Panc1 (cell line): ENCODE measurements around the gene ZNF771. TPM values are rescaled to one million over a fixed set of nuclear protein-coding genes. Genes with fewer than 3 reads are reported as not detected.

Experiments
- ATAC-seq: fragments of 200-7000 bp; cut with Tn5 transposase; 2 replicates; pipeline ENCODE4 v1.9.1; 2020; ENCODE audit warnings: mild to moderate bottlenecking, moderate library complexity
- BruUV-seq: library from RNA; stranded (reverse); fragments of 400-500 nt; replicated peaks from 2 replicates; lab custom pipeline; 2021; lab: Mats Ljungman, UMichigan
- CTCF ChIA-PET: fragments of 300-600 bp; sonication (Branson Sonifier 250); formaldehyde crosslinking; loops from one replicate; lab custom pipeline; 2022; ENCODE audit warnings: antibody characterized with exemption; lab: Charles Lee
- POLR2A ChIA-PET: fragments of 300-600 bp; sonication (Branson Sonifier 250); formaldehyde crosslinking; loops from one replicate; lab custom pipeline; 2022; ENCODE audit warnings: antibody characterized with exemption; lab: Charles Lee
- DNase-seq: peaks from one replicate; pipeline ENCODE4 v3.0.0-alpha.2; 2010; ENCODE audit warnings: low read depth, low spot score
- H3K27ac ChIP-seq: 2 replicates; pipeline ENCODE4 v1.5.1; 2011; ENCODE audit warnings: mild to moderate bottlenecking, low read length, inconsistent platforms
- H3K27me3 ChIP-seq: fragments of 200-500 bp; sonication (Bioruptor generic); 2 replicates; pipeline ENCODE4 v1.6.0; 2014; ENCODE audit warnings: low read length, inconsistent platforms; ENCODE audit not compliant: control insufficient read depth, insufficient read depth
- H3K36me3 ChIP-seq: fragments of 200-500 bp; sonication (Bioruptor generic); 2 replicates; pipeline ENCODE4 v1.5.1; 2014; ENCODE audit warnings: inconsistent platforms, mild to moderate bottlenecking, low read length, moderate library complexity; ENCODE audit not compliant: control insufficient read depth, insufficient read depth
- H3K4me1 ChIP-seq: 2 replicates; pipeline ENCODE4 v1.5.1; 2011; ENCODE audit warnings: inconsistent platforms, mild to moderate bottlenecking, low read length, moderate library complexity; ENCODE audit not compliant: control insufficient read depth, insufficient read depth
- H3K4me3 ChIP-seq, 2 experiments: 2 replicates each; pipeline ENCODE4 v1.5.1; 2011 to 2012; ENCODE audit warnings: low read depth in 2 of 2, low read length in 2 of 2, mild to moderate bottlenecking in 2 of 2, inconsistent platforms in 1 of 2, moderate library complexity in 1 of 2
- H3K9me3 ChIP-seq: fragments of 200-500 bp; sonication (Bioruptor generic); 2 replicates; pipeline ENCODE4 v1.5.1; 2014; ENCODE audit warnings: low read depth, mild to moderate bottlenecking, inconsistent platforms, low read length, moderate library complexity; ENCODE audit not compliant: control insufficient read depth, insufficient read depth
- POLR2AphosphoS5 ChIP-seq: IDR thresholded peaks from 2 replicates; pipeline ENCODE4 v1.6.1; 2012; ENCODE audit warnings: mild to moderate bottlenecking, low read depth, low read length, moderate library complexity
- SIN3A ChIP-seq: IDR thresholded peaks from 2 replicates; pipeline ENCODE4 v1.6.1; 2012; ENCODE audit warnings: low read depth, mild to moderate bottlenecking, low read length, moderate library complexity, borderline replicate concordance; ENCODE audit not compliant: insufficient read depth
- TCF7L2 ChIP-seq: IDR thresholded peaks from 2 replicates; pipeline ENCODE4 v1.6.1; 2011; ENCODE audit warnings: mild to moderate bottlenecking, low read depth, low read length, inconsistent platforms
- in situ Hi-C: cut with HindIII; loops from 2 replicates; pipeline ENCODE4 v1.10.0; 2016; ENCODE audit warnings: low sequenced_read_pairs, low pct_unique_long_range_greater_than_20kb
- intact Hi-C: fragments of 100-400 bp; cut with micrococcal nuclease; formaldehyde crosslinking; loops from one replicate; pipeline ENCODE4 v1.10.0; 2022; ENCODE audit not compliant: unreplicated experiment
- total RNA-seq: library from RNA; stranded (reverse); gene quantifications from one replicate; pipeline ENCODE4 v1.2.1, GENCODE V29; 2021; ENCODE audit not compliant: unreplicated experiment
- TF ChIP-seq, protein P1 (sequence below), 2 experiments: IDR thresholded peaks; 2 replicates each; pipeline ENCODE4 v1.6.1; 2011 to 2012; ENCODE audit warnings: low read depth in 2 of 2, control low read depth in 1 of 2, low read length in 1 of 2, mild to moderate bottlenecking in 1 of 2, moderate library complexity in 1 of 2; ENCODE audit not compliant: insufficient read depth in 1 of 2
- TF ChIP-seq, protein P2 (sequence below): fragments of 450-650 bp; IDR thresholded peaks from 2 replicates; pipeline ENCODE4 v1.5.1; 2017; ENCODE audit warnings: mild to moderate bottlenecking

Gene ZNF771
- total RNA-seq, 1 experiment from 2014 or later, result 14.4 TPM

DNA sequence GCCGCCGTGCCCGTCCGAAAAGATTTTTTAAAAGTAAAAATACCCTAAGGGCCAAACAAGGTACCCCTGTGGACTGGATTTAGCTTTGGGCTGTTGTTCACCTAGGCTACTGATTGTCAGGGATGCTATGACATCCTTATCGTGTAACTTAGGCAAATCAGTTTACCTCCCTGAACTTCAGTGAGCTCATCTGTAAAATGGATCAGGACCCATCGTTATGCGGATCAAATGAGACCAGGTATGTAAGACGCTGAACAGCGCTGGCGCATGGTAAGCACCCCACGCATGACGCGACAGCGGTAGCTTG lies 658 bp upstream of the ZNF771 start:
- DNase-seq (no peak), ATAC-seq (peak; percentile 17)
- TF ChIP-seq, protein P1, sequence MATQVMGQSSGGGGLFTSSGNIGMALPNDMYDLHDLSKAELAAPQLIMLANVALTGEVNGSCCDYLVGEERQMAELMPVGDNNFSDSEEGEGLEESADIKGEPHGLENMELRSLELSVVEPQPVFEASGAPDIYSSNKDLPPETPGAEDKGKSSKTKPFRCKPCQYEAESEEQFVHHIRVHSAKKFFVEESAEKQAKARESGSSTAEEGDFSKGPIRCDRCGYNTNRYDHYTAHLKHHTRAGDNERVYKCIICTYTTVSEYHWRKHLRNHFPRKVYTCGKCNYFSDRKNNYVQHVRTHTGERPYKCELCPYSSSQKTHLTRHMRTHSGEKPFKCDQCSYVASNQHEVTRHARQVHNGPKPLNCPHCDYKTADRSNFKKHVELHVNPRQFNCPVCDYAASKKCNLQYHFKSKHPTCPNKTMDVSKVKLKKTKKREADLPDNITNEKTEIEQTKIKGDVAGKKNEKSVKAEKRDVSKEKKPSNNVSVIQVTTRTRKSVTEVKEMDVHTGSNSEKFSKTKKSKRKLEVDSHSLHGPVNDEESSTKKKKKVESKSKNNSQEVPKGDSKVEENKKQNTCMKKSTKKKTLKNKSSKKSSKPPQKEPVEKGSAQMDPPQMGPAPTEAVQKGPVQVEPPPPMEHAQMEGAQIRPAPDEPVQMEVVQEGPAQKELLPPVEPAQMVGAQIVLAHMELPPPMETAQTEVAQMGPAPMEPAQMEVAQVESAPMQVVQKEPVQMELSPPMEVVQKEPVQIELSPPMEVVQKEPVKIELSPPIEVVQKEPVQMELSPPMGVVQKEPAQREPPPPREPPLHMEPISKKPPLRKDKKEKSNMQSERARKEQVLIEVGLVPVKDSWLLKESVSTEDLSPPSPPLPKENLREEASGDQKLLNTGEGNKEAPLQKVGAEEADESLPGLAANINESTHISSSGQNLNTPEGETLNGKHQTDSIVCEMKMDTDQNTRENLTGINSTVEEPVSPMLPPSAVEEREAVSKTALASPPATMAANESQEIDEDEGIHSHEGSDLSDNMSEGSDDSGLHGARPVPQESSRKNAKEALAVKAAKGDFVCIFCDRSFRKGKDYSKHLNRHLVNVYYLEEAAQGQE (IDR thresholded peaks at IDR 0.05; ENCODE audit: insufficient read depth in 1 of 2, low read depth in 2 of 2, low read length in 1 of 2), result no peak
- TF ChIP-seq, protein P2, sequence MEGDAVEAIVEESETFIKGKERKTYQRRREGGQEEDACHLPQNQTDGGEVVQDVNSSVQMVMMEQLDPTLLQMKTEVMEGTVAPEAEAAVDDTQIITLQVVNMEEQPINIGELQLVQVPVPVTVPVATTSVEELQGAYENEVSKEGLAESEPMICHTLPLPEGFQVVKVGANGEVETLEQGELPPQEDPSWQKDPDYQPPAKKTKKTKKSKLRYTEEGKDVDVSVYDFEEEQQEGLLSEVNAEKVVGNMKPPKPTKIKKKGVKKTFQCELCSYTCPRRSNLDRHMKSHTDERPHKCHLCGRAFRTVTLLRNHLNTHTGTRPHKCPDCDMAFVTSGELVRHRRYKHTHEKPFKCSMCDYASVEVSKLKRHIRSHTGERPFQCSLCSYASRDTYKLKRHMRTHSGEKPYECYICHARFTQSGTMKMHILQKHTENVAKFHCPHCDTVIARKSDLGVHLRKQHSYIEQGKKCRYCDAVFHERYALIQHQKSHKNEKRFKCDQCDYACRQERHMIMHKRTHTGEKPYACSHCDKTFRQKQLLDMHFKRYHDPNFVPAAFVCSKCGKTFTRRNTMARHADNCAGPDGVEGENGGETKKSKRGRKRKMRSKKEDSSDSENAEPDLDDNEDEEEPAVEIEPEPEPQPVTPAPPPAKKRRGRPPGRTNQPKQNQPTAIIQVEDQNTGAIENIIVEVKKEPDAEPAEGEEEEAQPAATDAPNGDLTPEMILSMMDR, result no peak
- no peak for TF ChIP-seq SIN3A
- no peak for TF ChIP-seq TCF7L2
- TF ChIP-seq POLR2AphosphoS5, result no peak
- H3K36me3 ChIP-seq, result no peaks in the 10 kb centered on the region
- ChIA-PET POLR2A (interaction anchor here (0.5 kb wide), 1 partner anchor 266 kb away, joined by 4 read pairs; no protein-coding TSS in a partner anchor), CTCF (interaction anchor here (0.6 to 1.5 kb wide), 2 partner anchors 9 to 28 kb away, joined by 4 read pairs; no protein-coding TSS in a partner anchor)
- peaks cover 14% of the 10 kb centered on the region for H3K4me1 ChIP-seq
- in situ Hi-C loops, result no loop called here
- H3K4me3 ChIP-seq, result peak overlapping the region; percentile 69 to 74
- BruUV-seq, result no TSS peak
- intact Hi-C loops, result no loop called here
- no peaks in the 10 kb centered on the region for H3K9me3 ChIP-seq
- peak overlapping the region; percentile 86 for H3K27ac ChIP-seq
- no peaks in the 10 kb centered on the region for H3K27me3 ChIP-seq

DNA sequence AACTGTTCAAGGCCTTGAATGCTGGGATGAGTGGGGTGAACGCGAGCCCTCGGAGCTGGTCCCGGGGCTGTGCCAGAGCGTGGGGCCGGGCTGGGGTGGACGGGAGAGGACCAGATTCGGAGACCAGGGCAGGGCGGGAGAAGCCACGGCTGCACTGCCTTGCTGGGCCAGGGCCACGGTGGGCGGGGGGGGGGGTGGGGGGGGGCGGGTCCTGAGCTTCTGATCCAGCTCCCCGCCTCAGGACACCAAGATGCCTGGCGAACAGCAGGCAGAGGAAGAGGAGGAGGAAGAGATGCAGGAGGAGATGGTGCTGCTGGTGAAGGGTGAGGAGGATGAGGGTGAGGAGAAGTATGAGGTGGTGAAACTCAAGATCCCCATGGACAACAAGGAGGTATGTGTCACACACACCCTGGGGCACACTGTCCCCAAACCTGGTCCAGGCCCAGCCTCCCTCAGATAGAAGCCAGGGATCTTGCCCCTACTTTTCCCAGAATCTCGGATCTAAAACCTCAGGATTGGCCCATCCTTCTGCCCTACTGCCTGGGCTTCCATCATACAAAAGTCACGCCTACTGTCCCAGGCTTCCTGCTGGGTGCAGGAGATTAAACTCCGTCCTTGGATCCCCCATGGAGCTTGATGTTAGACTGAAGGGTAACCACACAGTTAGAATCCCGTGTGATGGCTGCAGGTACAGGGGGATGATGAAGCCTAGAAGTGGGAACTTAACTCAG lies 563 bp downstream of the ZNF771 start:
- Histone ChIP-seq H3K9me3 (no peaks in the 10 kb centered on the region), H3K4me1 (peaks cover 12% of the 10 kb centered on the region; the same call in 1 of the 2 replicates), H3K27ac (peak overlapping the region; percentile 76), H3K27me3 (no peaks in the 10 kb centered on the region), H3K36me3 (no peaks in the 10 kb centered on the region), H3K4me3 (peak overlapping the region; percentile 69 to 74)
- DNase-seq, result no peak
- ChIA-PET POLR2A (interaction anchor here (0.7 kb wide), 1 partner anchor 341 kb away, joined by 5 read pairs; no protein-coding TSS in a partner anchor), CTCF (interaction anchor here (1.5 kb wide), 1 partner anchor 8 kb away, joined by 4 read pairs; no protein-coding TSS in a partner anchor)
- ATAC-seq, result peak; percentile 48
- intact Hi-C loops, result no loop called here
- in situ Hi-C loops, result no loop called here
- TF ChIP-seq POLR2AphosphoS5, result no peak
- TF ChIP-seq, protein P1 (IDR thresholded peaks at IDR 0.05; ENCODE audit: insufficient read depth in 1 of 2, low read depth in 2 of 2, low read length in 1 of 2), result no peak
- no peak for TF ChIP-seq TCF7L2
- TF ChIP-seq, protein P2, result no peak
- TF ChIP-seq SIN3A, result no peak
- BruUV-seq, result TSS peak; percentile 78
